Hematopoietic multipotent progenitor cell treated with erythropoietin and hydrocortisone succinate and interleukin-3 and kit ligand, for 4 days (in vitro differentiated cells): ENCODE data around the gene TNS1.

Source experiments
- DNase-seq: peaks from one replicate; pipeline ENCODE4 v3.0.0-alpha.2; 2015

Gene TNS1

DNA sequence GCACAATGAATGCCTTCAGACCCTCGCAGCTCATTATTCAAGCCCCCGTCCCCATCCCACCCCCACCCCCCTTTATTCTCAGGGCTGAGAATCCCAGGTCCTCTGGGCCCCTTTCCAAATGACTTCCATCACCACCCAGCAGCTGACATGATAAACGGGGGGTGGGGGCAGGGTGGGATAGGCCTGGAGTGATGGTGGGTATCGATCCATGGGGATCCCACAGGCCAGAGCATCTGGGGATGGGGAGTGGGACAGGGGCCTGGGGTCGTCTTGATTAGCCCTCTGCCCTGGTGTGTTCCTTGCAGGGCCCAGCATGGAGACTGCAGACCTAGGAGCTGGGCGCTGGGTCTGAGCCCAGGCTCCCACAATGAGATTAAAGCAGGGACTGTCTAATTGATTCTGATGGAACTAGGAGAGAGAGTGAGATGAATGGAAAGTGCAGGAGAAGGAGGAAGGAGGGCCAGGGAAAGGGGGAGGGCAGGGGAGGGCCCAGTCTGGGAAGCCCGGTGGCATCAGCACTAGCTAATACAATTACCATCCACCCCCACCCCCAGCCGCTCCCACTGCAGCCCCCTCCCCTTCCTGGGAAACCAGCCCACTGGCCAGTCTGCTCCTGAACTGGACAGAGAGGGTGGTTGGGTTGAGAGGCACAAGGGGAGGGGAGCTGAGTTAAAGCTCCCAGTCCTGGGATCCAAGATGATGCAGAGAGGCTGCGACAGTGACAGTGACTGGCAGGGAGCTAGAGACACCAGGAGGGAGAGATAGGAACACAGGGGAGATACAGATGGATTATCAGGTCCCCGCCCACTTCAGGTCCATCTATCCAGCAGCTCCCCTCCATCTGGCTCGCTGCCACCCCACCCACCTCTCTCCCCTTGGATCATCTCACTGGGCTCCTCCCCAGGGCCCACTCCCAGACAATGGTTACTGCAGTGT, 13.1 kb upstream of the TNS1 start:
- DNase-seq = no peak

DNA sequence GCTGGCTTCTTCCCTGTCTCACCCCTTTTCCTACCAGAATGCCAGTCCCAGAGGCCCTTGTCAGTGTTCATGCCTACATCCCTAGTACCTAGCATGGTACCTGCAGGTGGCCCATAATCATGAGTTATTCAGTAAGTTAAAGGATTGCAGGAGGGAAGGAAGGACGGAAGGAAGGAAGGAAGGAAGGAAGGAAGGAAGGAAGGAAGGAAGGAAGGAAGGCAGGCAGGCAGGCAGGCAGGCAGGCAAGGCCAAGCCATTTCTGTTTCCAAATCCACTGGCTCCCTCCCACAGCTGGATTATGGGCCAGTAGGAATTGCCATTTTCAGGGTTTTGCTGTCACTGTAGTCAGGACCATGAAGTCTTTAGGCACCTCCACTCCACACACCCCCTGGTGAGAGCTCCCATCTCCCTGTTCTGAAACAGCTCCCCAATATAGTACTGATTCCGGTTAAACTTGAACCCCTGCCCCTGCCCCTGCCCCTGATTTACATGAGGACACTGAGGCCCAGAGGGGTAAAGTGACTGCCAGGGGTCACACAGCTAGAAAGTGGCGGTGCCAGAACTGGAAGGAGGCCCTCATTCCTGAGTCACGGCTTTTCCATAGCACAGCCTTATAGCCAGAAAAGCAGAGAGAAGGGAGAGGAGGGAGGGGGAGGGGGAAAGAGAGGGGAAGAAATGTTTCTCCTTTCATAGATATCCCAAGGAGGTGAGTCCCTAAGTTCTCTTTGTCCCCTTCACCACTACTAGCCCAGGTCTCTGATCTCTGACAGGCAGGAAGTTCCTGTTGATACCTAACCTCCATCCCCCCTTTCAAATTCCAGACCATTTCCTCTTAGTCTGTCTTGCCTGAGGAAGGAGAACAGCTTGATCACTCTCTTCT, 12.2 kb upstream of the TNS1 start:
- DNase-seq = no peak

DNA sequence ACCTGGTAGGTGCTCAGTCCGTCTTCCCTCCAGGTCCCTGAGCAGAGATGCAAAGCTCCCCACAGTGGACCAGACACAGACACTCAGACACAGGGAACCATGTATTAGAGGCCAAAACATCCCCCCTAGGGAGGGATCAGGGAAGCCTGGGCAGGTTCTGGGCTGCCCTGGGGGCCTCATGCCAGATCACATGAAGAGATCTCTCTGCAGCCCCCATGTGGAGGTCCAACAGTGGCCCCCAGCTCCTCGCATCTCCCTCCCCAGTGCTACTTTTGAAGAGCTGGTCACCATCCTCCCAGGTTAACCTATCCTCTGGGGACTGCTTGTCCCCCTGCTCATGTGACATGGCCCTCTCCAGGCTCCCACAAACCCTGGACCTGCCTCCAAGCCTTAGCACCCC, 10.5 kb upstream of the TNS1 start:
- no peak for DNase-seq

DNA sequence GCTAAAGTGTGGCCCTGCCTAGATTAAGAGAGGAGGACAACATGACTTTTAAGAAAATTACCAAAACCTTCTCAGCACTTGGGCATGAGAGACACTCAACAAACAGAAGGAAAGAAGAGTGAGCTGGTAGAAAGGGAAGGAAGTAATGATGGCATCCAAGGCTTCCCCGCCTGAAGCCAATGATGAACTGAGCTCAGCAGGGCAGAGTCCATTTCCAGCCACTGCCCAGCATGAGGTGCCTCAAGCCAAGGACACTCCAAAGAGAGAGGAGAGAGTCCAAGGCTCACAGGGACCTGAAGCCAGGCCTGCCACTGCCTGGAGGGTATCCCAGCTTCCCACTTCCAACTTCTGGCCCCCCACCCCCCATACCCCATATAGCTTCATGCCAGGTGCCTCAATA, 9.5 kb upstream of the TNS1 start:
- DNase-seq = no peak

DNA sequence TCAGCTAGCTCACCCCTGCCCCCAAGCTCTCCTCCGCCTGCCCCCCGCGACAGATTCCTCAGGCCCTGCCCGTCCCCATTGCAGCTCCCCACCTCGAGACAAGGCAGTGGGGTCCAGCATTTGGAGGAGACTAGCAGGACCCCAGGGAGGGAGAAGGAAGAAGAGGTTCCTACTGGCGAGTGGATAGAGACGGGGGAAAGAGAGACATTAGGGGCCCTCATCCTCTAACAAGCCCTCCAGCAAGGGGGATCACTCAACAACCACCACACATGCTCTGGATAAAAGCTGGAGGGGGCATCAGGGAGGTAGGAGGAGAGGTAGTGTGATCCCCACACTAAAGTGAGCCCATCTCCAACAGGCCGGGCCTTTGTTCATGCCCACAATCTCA, 8.9 kb upstream of the TNS1 start:
- no peak for DNase-seq

DNA sequence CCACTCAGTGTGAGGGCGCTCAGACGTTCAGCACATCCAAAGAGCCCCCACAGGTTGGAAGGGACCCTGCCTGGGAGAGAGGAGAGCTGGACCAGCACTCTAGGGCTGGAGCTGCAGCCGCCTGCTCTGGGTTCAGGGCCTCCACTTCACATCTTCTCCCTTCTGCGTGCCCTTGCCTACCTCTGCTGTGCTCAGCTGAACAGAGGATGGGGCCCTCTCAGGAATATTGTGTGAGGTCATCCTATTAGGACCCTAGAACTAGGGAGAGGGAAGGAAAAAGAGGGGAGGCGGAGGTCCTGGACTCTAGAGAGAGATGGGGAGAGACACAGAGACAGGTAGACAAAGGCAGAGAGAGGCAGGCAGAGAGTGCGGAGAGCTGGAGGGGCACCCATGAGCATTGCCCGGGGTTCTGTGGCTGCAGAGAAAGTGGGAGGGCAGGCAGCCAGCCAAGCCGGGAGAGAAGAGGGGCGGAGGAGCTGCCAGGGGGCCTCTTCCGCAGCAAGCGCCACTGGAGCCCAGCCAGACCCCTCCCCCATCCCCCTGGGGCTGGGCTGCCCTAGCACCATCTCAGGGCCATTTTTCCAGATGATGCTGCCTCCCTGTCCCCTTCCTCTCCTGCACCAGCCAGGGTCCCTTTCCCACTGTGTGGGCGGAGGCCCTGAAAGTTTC, 8.3 kb upstream of the TNS1 start:
- peak; percentile 69 for DNase-seq

DNA sequence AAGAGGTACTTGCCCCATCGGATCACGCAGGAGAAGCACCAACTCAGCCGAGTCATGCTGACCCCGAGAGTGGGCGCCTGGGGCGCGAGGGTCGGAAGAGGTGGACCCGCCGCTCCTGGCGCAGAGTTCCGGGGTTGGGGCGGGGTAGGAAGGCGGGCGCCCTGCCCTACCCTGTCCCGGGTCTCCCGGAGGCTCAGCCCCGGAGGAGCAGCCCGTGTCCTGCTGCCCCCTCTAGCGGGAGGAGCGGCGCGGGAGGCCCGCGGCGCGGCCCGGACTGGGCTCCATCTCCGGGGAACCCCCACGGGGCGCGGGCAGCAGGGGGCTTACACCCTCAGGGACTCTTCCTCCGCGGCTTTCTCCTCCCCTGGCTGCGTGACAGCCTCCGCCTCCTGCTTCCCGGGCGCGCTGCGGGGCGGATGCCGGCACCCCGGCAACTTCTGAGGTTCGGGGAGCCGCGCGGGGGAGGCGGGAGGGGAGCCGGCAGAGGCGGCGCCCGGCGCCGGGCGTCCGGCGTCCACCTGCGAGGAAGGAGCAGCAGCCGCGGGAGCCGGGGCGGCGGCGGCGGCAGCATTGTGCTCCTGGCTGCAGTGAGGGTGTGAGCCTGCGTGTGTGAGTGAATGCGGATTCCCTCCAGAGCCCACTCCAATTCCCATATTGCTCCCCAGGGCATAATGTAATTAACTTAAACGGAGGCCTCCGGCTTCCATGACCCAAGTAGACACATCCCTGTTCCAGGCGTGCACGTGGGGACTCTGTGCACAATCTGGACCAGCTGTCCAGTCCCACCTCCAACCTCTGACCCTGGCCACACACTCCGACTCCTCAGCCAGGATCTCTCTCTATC, 7.6 kb upstream of the TNS1 start:
- DNase-seq = peak; percentile 60

DNA sequence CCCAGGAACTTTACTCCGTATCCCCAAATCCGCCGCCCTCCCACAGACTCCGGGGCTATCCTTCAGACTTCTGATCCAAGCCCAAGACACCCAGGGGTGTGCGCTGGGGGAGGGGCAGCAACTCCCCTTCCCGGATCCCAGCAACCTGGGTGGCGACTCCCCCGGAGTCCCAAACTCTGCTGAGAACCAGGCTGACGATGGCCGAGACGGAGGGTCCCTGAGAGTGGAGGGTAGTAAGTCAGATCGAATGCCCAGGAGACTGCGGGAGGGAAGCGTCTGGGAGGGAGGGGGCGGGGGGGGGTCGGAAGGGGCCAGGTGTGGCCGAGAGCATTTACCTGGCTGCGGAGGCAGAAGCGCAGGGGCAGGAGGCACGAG, 7.0 kb upstream of the TNS1 start:
- no peak for DNase-seq

DNA sequence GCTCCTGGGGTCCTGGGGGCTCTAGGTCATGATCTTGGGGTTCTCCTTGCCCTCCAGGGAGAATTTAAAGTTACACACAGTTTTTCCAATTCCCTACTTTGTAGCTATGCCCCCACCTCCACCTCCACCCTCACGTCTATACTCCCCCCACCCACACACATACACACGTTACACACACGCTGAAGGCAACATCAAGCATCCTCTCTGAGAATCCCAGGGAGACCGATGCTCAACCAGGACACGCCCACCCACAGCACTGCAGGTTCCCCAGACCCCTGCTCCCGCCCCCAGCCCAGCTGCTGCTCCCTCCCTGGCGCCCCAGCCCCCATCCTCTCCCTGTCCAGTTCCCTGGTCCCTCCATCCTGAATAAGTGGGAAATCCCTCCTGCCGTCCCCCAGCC, 6.4 kb upstream of the TNS1 start:
- no peak for DNase-seq

DNA sequence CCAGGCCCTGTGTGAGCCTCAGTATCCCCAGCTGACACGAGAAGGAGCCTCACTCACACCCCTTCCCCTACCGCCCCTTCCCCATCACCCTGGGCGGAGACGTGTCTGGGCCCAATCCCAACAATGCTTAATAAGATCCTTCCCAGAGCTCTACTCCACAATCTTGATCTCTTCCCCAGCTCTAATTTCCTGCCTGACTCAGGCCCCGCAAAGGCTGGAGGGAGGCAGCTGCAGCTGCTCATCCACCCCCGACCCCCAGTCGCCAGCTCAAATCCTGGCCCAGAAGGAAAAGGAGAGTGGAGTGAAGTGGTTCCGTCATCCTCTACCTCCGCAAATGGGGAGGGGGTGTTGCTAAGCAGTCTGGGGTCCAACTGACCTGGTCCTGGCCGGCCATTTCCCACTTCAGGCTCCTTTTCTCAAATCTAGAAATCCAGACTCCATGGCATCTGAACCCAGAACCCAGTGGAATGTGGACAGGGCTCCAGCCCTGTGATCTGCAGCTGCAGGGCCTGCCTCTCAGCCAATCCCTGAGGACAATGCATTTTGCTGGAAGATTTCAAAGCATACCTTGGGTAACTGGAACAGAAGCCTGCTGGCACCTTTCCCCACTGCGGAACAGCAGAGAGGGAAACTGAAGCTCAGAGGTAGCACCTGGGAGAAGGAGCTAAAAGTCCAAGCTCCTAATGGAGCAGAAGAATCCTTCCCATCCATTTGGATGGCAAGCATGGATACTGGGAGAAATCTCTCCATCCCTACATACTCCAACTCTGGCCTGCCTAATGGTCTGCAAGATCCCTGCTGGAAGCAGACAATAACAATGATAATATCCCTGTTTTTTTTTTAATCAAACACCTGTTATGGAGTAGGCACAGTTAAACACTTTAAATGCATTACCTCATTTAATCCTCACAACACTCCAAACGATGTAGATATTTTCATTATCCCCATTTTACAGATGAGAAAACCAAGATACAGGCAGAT, 5.6 kb upstream of the TNS1 start:
- DNase-seq = no peak

DNA sequence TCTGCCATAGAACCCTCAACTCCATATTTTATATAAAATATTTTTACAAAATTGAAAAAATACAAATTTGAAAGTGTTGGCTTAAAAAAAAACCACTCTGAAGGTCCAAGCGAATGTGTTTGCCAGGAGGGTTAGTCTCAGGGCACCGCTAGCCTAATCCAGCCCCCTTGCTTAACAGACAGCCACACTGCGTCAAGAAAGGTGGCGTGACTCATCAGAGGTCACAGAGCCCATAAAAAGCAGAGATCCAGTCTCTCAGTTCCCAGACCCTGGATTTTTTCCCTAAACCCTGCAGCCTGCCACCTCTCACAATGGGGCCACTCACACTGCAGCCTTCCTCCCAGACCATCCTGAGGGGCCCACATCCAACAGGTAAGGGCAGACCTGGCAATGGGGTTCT, 3.9 kb upstream of the TNS1 start:
- DNase-seq = no peak

DNA sequence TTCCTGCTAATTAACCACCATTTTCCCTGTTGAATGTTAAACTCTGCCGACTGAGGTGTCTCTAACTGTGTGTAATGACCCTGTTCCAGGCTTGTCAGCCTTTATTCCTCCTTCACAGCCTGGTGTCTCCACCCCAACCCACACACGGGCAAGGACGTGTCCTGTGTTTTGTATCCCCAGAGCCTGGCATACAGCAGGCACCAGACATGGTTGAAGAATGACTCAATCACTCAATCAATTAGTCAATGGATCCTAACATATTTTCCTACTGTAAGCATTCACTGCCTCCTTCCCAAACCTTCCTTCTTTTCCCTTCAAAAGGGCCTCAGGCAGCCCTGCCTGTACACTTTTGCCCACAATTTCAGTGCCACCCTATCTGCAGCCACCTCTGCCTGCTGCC, 2.7 kb upstream of the TNS1 start:
- no peak for DNase-seq

DNA sequence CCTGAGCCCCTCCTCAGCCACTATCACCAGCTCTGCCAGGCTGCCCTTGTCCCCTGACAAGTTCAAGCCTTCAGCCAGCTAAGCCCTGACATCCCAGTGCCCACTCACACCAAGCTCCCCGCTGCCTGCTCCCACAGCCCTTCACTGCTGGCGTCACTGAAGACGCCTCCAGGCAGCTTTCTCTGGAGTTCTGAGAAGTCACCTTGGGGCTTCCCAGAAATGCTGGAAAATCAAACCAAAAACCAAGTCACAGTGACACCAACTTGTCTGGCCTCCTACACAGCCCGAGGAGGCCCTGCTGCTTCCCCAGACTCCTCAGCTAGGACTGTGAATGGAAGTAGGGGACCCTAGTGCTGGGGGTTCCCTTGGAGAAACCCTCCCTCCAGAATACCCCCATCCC, 2.2 kb upstream of the TNS1 start:
- DNase-seq = no peak

DNA sequence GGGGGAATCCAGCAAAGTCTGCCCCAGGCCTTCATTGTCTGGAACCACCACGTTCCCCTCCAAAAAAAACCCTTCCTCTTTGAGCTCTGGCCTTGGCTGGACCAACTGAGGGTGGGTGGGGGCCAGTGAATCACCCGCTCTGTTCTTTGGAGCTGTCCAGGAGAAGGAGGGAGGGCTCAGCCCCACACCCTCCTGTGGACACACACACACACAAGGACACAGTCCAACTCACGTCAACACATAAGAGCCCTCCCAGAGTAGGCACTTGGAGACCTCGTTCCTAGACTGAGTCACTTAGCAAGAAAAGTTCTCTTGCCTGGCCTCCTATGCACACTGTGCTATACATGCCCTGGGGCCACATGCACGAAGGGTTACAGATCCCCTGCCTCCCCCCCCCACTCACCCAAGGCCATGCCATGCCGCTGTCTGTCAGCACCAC, 1.2 kb upstream of the TNS1 start:
- no peak for DNase-seq

DNA sequence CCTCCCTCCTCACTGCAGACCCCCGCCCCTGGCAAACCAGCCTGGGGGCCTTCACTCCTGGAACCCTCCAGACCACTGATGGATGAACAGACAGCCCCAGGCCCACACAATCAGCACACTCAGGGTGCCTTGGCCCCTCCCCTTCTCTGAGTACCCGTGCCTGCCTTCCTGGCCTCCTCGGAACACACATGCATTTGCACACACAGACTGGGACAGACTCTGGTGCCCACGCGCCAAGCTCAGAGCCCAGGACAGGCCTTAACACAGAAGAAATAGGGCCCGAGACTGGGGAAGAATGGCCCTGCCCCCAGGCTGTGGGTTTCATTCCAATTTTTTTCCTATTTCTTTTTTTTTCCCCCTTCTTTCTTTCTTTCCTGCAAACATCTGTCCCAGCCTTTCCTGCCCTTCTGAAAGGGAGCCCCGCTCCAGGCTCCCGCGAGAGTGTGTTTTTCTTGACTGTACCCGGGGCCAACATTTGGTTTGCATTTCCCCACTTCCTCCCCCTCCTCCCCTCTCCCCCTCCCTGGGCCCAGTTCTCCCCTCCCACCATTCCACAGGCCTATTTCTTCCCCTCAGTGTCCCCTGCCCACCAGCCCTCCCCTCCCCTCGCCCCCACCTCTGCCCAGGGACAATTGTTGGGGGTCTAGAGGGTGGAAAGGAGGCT, 618 bp upstream of the TNS1 start:
- peak; percentile 45 for DNase-seq

DNA sequence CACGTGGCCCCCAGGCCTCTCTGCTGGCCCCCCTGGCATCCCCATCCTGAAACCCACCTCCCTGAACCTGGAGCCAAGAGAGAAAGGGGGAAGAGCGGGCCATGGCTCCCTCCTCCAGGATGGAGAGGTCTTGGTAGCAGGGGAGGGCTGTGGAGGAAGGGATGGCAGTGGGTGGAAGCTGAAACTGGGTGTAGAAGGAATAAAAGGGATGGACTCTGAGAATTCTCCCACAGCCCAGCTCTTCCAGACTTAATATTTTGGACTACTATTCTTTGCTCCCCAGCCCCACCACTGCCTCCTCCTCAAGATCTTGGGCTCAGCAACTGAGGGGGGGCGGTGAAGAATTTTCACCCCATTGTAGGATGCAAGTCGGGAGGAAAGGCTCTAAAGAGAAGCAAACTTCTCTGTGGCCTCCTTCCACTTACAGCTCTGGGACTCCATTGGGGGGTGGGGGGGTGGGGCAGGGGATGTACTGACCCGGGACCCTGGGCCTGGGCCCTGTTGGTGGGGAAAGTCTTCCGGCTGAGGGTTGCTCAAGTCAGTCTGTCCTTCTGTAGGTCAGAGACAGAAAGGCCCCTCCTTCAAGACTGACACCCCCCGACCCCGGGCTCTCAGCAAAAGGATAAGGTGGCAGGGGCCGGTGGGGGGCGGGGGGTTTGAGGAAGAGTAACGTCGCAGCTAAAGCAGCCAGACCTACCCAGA, 501 bp downstream of the TNS1 start:
- DNase-seq = no peak

DNA sequence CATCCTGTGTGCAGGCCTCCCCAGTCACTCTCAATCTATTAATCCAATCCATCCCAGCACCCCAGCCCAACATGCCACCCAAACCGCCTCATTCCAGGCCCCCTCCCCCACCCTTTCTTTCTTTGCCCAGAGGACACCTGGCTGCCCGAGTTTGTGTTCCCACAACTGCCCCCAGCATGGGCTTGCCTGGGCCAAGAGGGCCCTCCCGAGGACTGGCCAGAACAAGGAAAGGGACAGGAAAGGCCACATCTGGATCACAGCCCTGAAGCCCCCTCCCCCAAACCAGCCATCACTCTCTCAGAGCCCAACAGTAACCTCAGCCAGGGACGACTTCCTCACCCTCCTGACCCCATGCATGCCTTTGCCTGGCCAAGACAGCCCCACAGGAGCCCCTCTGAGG, 1.2 kb downstream of the TNS1 start:
- no peak for DNase-seq

DNA sequence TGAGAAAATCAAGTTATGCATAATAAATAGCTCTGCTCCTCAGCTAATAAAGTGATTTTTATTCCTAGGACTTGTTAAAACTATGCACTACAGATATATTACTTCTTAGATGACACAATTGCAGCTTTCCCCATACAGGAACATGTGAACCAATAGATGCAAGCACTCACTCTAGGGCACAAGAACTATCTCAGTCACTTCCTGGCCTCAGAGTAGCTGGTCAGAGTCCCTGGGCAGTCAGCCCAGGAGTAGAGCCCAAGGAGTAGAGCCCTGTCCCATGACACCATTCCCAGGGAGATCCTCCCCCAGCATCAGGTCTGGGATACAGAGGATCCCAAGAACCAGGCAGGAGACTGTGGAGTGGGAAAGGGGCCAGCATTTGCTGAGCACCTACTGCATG, 2.7 kb downstream of the TNS1 start:
- DNase-seq = no peak

DNA sequence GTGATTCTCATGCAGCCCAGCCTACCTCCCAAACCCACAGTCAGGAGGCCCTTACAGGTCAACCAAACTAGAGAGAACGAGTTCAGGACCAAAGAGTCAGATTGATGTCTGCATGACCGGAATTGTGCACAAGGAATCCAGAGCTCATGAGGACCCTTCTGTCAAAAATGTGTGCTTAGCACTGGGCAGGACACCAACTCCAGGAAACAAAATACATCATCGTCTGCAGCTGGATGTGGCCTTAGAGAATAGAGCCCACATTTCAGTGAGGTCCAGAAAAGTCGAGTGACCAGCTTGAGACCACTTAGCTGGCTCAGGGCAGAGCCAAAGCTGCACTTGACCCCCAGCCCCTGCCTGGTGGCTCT, 3.2 kb downstream of the TNS1 start:
- DNase-seq = no peak

DNA sequence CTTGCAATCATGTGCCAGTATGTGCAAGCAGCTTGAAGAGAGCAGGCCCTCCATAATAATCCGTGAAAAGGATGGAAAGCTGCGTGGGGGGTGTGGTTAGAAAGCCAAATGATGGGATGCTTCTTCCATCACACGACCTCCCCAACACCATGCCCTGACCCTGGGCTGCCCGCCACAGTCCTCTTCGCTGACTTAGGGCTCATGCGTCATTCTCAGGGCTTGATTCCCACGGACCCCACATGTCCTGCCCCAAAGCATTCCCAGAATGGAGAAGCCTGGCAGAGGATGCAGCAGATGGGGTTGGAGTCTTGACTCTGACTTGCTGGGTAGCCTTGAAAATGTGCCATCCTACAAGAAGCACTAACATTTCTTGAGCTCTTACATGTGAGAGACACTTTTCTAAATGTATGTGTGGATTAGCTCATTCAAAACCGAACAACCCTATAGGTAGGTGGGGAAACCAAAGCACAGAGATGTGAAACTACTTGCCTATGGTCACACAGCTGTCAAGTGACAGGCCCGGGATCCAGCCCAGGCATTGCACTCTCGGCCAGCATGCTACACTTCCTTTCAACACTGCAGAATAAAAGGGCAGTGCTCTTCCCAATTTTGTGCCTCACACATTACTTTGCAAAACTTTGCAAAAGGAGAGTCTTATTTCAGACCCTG, 3.7 kb downstream of the TNS1 start:
- DNase-seq = no peak
